ENCODE measurements around the gene SF1.
A peak's percentile ranks its signal among the peaks of the same experiment; 100 is the strongest.

DNA sequence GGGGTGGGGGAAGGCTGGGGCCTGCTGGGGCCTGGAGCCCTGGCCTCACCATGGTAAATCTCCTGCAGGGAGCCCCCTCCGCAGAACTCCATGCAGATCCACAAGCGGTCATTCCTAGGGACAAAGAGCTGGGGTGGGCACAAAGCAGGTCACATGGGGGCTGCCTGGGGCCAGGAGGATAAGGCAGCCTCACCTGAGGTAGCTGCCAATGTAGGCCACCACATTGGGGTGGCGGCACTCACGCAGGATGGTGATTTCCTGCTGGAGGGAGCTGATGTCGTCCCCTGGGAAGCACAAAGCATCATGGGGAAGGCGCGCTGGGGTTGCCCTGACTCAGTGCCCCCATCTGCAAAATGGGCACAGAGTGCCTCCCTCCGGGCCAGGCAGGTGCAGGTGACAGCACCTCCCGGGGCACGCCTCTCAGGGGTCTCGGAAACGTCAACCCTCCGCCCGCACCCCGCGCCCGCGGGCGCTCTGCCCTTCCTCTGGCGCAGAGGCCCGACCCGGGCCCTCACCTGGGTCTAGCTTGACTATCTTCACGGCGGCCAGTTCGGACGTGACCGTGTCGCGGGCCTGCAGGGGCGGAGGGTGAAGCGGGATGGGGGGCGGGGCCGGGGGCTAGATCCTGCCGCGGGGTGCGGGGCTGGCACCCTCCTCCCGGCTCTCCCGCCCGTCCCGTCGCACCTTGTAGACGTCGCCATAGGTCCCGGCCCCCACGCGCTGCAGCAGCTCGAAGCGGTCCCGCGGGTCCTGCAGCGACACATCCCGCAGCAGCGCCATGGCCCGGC, 24.2 kb upstream of the SF1 start:
- no peak for TF ChIP-seq POLR2A (IDR thresholded peaks at IDR 0.05)
- TF ChIP-seq, protein P1, sequence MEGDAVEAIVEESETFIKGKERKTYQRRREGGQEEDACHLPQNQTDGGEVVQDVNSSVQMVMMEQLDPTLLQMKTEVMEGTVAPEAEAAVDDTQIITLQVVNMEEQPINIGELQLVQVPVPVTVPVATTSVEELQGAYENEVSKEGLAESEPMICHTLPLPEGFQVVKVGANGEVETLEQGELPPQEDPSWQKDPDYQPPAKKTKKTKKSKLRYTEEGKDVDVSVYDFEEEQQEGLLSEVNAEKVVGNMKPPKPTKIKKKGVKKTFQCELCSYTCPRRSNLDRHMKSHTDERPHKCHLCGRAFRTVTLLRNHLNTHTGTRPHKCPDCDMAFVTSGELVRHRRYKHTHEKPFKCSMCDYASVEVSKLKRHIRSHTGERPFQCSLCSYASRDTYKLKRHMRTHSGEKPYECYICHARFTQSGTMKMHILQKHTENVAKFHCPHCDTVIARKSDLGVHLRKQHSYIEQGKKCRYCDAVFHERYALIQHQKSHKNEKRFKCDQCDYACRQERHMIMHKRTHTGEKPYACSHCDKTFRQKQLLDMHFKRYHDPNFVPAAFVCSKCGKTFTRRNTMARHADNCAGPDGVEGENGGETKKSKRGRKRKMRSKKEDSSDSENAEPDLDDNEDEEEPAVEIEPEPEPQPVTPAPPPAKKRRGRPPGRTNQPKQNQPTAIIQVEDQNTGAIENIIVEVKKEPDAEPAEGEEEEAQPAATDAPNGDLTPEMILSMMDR (IDR thresholded peaks at IDR 0.05 in 8 of 11, conservative IDR thresholded peaks at IDR 0.05 in 3 of 11), result no peak
- TF ChIP-seq POLR2AphosphoS5 (IDR thresholded peaks at IDR 0.05), result peak in 2 of 3 donors; percentile 28 to 48
